DOHH2 (cell line): ENCODE data around the gene ZNF654.

ENCODE experiments used
- EZH2phosphoT487 ChIP-seq: fragments of 200-600 bp; sonication (generic); IDR thresholded peaks from 2 replicates; pipeline ENCODE4 v1.6.1; 2017; ENCODE audit warnings: borderline replicate concordance, mild to moderate bottlenecking, antibody characterized with exemption, low read length, moderate library complexity, mixed read lengths
- TF ChIP-seq, protein P1 (sequence below): fragments of 200-600 bp; sonication (generic); IDR thresholded peaks from one replicate; pipeline ENCODE4 v1.5.1; 2014; ENCODE audit warnings: antibody characterized with exemption, mild to moderate bottlenecking, low read depth, low read length; ENCODE audit not compliant: poor library complexity, severe bottlenecking

DNA sequence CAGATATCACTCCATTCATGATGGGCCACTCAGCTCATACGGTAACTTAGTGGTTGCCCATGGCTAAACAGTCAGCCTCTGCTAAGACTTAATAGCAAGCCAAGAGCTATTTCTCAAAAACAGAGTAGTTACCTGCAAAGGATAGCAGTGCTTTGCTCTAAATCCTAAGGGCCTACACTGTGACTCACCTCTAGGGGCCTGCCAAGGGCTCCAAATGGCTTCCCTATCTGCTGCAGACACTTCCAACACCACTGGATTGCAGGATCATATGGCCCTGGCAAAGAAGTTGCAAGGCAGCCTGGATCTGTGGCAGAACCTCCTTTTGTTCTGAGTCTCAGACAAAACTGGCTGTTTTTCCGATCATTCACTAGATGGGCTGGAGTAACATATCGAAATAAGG lies 18.1 kb upstream of the ZNF654 start:
- TF ChIP-seq, protein P1, sequence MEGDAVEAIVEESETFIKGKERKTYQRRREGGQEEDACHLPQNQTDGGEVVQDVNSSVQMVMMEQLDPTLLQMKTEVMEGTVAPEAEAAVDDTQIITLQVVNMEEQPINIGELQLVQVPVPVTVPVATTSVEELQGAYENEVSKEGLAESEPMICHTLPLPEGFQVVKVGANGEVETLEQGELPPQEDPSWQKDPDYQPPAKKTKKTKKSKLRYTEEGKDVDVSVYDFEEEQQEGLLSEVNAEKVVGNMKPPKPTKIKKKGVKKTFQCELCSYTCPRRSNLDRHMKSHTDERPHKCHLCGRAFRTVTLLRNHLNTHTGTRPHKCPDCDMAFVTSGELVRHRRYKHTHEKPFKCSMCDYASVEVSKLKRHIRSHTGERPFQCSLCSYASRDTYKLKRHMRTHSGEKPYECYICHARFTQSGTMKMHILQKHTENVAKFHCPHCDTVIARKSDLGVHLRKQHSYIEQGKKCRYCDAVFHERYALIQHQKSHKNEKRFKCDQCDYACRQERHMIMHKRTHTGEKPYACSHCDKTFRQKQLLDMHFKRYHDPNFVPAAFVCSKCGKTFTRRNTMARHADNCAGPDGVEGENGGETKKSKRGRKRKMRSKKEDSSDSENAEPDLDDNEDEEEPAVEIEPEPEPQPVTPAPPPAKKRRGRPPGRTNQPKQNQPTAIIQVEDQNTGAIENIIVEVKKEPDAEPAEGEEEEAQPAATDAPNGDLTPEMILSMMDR = no peak
- TF ChIP-seq EZH2phosphoT487 = no peak
